Activated naive CD8-positive, alpha-beta T cell treated with anti-CD3 and anti-CD28 coated beads for 36 hours (primary cell): ENCODE data around the gene NOS1AP. TPM values are rescaled to one million over a fixed set of nuclear protein-coding genes. Genes with fewer than 3 reads are reported as not detected.

Experiments used
- DNase-seq: peaks from one replicate; pipeline ENCODE4 v3.0.0; 2021
- H3K27ac Mint-ChIP-seq: one replicate; pipeline ENCODE4 v1.8.0; 2022; ENCODE audit warnings: mild to moderate bottlenecking, moderate library complexity, mixed read lengths
- H3K27me3 Mint-ChIP-seq: one replicate; pipeline ENCODE4 v1.8.0; 2022; ENCODE audit warnings: mild to moderate bottlenecking, mixed read lengths
- H3K36me3 Mint-ChIP-seq: one replicate; pipeline ENCODE4 v1.8.0; 2021; ENCODE audit warnings: mild to moderate bottlenecking, mixed read lengths
- H3K4me1 Mint-ChIP-seq: one replicate; pipeline ENCODE4 v1.8.0; 2021; ENCODE audit warnings: mixed read lengths
- H3K4me3 Mint-ChIP-seq: one replicate; pipeline ENCODE4 v1.8.0; 2022; ENCODE audit warnings: mild to moderate bottlenecking, moderate library complexity, mixed read lengths
- H3K9me3 Mint-ChIP-seq: one replicate; pipeline ENCODE4 v1.8.0; 2022; ENCODE audit warnings: mixed read lengths
- total RNA-seq, 2 experiments: library from RNA; stranded (reverse); gene quantifications; one replicate each; pipeline ENCODE4 v1.2.3, GENCODE V29; 2021

Gene NOS1AP
- total RNA-seq, 2 experiments from 2014 or later: 0.14 to 0.21 TPM

GRCh38 chr1:162145966-162146696, 76.6 kb downstream of the NOS1AP start:
- H3K27me3 Mint-ChIP-seq: peaks cover 14% of the 10 kb centered on the region
- no peaks in the 10 kb centered on the region for H3K4me1 Mint-ChIP-seq
- no peaks in the 10 kb centered on the region for H3K36me3 Mint-ChIP-seq
- no peaks in the 10 kb centered on the region for H3K9me3 Mint-ChIP-seq
- H3K4me3 Mint-ChIP-seq: no peak overlapping the region
- no peak overlapping the region for H3K27ac Mint-ChIP-seq
- no peak for DNase-seq

GRCh38 chr1:162147760-162148159, 78.3 kb downstream of the NOS1AP start:
- no peaks in the 10 kb centered on the region for H3K9me3 Mint-ChIP-seq
- H3K27me3 Mint-ChIP-seq: peaks cover 7% of the 10 kb centered on the region
- H3K36me3 Mint-ChIP-seq: no peaks in the 10 kb centered on the region
- DNase-seq: no peak
- H3K4me1 Mint-ChIP-seq: no peaks in the 10 kb centered on the region
- no peak overlapping the region for H3K27ac Mint-ChIP-seq
- H3K4me3 Mint-ChIP-seq: no peak overlapping the region

- DNase-seq: no peak
- H3K4me3 Mint-ChIP-seq: no peak overlapping the region
- H3K9me3 Mint-ChIP-seq: no peaks in the 10 kb centered on the region
- no peaks in the 10 kb centered on the region for H3K36me3 Mint-ChIP-seq
- H3K27ac Mint-ChIP-seq: no peak overlapping the region
- H3K4me1 Mint-ChIP-seq: no peaks in the 10 kb centered on the region
- H3K27me3 Mint-ChIP-seq: peaks cover 9% of the 10 kb centered on the region
These were observed 80.6 kb downstream of the NOS1AP start for GRCh38 chr1:162150112-162150511.

- peaks cover 9% of the 10 kb centered on the region for H3K27me3 Mint-ChIP-seq
- H3K27ac Mint-ChIP-seq: no peak overlapping the region
- H3K36me3 Mint-ChIP-seq: no peaks in the 10 kb centered on the region
- H3K4me1 Mint-ChIP-seq: no peaks in the 10 kb centered on the region
- DNase-seq: no peak
- no peaks in the 10 kb centered on the region for H3K9me3 Mint-ChIP-seq
- H3K4me3 Mint-ChIP-seq: no peak overlapping the region
These were observed 82.7 kb downstream of the NOS1AP start for GRCh38 chr1:162151900-162152829.

- H3K27me3 Mint-ChIP-seq: peaks cover 13% of the 10 kb centered on the region
- H3K4me1 Mint-ChIP-seq: no peaks in the 10 kb centered on the region
- no peak overlapping the region for H3K27ac Mint-ChIP-seq
- DNase-seq: no peak
- H3K36me3 Mint-ChIP-seq: no peaks in the 10 kb centered on the region
- no peak overlapping the region for H3K4me3 Mint-ChIP-seq
- no peaks in the 10 kb centered on the region for H3K9me3 Mint-ChIP-seq
These were observed 83.9 kb downstream of the NOS1AP start for GRCh38 chr1:162153374-162153773.

- DNase-seq: no peak
- Mint-ChIP-seq H3K27ac (no peak overlapping the region), H3K9me3 (no peaks in the 10 kb centered on the region), H3K36me3 (no peaks in the 10 kb centered on the region), H3K4me1 (no peaks in the 10 kb centered on the region), H3K4me3 (no peak overlapping the region), H3K27me3 (peaks cover 14% of the 10 kb centered on the region)
These were observed 88.0 kb downstream of the NOS1AP start for GRCh38 chr1:162157469-162157868.

GRCh38 chr1:162158624-162159271, 89.3 kb downstream of the NOS1AP start:
- no peak overlapping the region for H3K27ac Mint-ChIP-seq
- H3K4me1 Mint-ChIP-seq: no peaks in the 10 kb centered on the region
- H3K4me3 Mint-ChIP-seq: no peak overlapping the region
- no peak for DNase-seq
- H3K36me3 Mint-ChIP-seq: no peaks in the 10 kb centered on the region
- no peaks in the 10 kb centered on the region for H3K9me3 Mint-ChIP-seq
- H3K27me3 Mint-ChIP-seq: peaks cover 16% of the 10 kb centered on the region

- peaks cover 20% of the 10 kb centered on the region for H3K27me3 Mint-ChIP-seq
- no peaks in the 10 kb centered on the region for H3K9me3 Mint-ChIP-seq
- no peaks in the 10 kb centered on the region for H3K36me3 Mint-ChIP-seq
- no peak overlapping the region for H3K4me3 Mint-ChIP-seq
- H3K27ac Mint-ChIP-seq: no peak overlapping the region
- no peak for DNase-seq
- no peaks in the 10 kb centered on the region for H3K4me1 Mint-ChIP-seq
These were observed 90.0 kb downstream of the NOS1AP start for GRCh38 chr1:162159515-162159914.

- no peak overlapping the region for H3K27ac Mint-ChIP-seq
- no peaks in the 10 kb centered on the region for H3K4me1 Mint-ChIP-seq
- no peak for DNase-seq
- H3K36me3 Mint-ChIP-seq: no peaks in the 10 kb centered on the region
- no peaks in the 10 kb centered on the region for H3K9me3 Mint-ChIP-seq
- H3K27me3 Mint-ChIP-seq: peaks cover 22% of the 10 kb centered on the region
- H3K4me3 Mint-ChIP-seq: no peak overlapping the region
These were observed 92.5 kb downstream of the NOS1AP start for GRCh38 chr1:162161916-162162550.

GRCh38 chr1:162165528-162165927, 96.0 kb downstream of the NOS1AP start:
- peaks cover 28% of the 10 kb centered on the region for H3K27me3 Mint-ChIP-seq
- no peaks in the 10 kb centered on the region for H3K4me1 Mint-ChIP-seq
- H3K4me3 Mint-ChIP-seq: no peak overlapping the region
- H3K9me3 Mint-ChIP-seq: no peaks in the 10 kb centered on the region
- H3K27ac Mint-ChIP-seq: no peak overlapping the region
- no peaks in the 10 kb centered on the region for H3K36me3 Mint-ChIP-seq
- DNase-seq: no peak

GRCh38 chr1:162166917-162167615, 97.6 kb downstream of the NOS1AP start:
- no peaks in the 10 kb centered on the region for H3K4me1 Mint-ChIP-seq
- no peaks in the 10 kb centered on the region for H3K9me3 Mint-ChIP-seq
- no peak overlapping the region for H3K4me3 Mint-ChIP-seq
- no peaks in the 10 kb centered on the region for H3K36me3 Mint-ChIP-seq
- H3K27me3 Mint-ChIP-seq: peaks cover 23% of the 10 kb centered on the region
- H3K27ac Mint-ChIP-seq: no peak overlapping the region
- no peak for DNase-seq

- Mint-ChIP-seq H3K4me3 (no peak overlapping the region), H3K36me3 (no peaks in the 10 kb centered on the region), H3K27me3 (peaks cover 23% of the 10 kb centered on the region), H3K4me1 (no peaks in the 10 kb centered on the region), H3K9me3 (no peaks in the 10 kb centered on the region), H3K27ac (no peak overlapping the region)
- no peak for DNase-seq
These were observed 98.8 kb downstream of the NOS1AP start for GRCh38 chr1:162168261-162168660.

- no peaks in the 10 kb centered on the region for H3K4me1 Mint-ChIP-seq
- no peaks in the 10 kb centered on the region for H3K9me3 Mint-ChIP-seq
- H3K4me3 Mint-ChIP-seq: no peak overlapping the region
- H3K36me3 Mint-ChIP-seq: no peaks in the 10 kb centered on the region
- DNase-seq: no peak
- H3K27me3 Mint-ChIP-seq: peaks cover 19% of the 10 kb centered on the region
- H3K27ac Mint-ChIP-seq: no peak overlapping the region
These were observed 99.7 kb downstream of the NOS1AP start for GRCh38 chr1:162169031-162169790.

- Mint-ChIP-seq H3K4me3 (no peak overlapping the region), H3K27ac (no peak overlapping the region), H3K4me1 (no peaks in the 10 kb centered on the region), H3K27me3 (peaks cover 11% of the 10 kb centered on the region), H3K36me3 (no peaks in the 10 kb centered on the region), H3K9me3 (no peaks in the 10 kb centered on the region)
- DNase-seq: no peak
These were observed 101.6 kb downstream of the NOS1AP start for GRCh38 chr1:162171111-162171510.
